PC-3 (cell line): ENCODE results near the gene PTGR1. TPM values are rescaled to one million over a fixed set of nuclear protein-coding genes. Genes with fewer than 3 reads are reported as not detected.
A peak's percentile ranks its signal among the peaks of the same experiment; 100 is the strongest.

Experiments
- ATAC-seq: fragments of 200-7000 bp; cut with Tn5 transposase; 2 replicates; pipeline ENCODE4 v1.9.1; 2020; ENCODE audit warnings: mild to moderate bottlenecking, moderate library complexity
- BruUV-seq: library from RNA; stranded (reverse); fragments of 400-500 nt; replicated peaks from 2 replicates; lab custom pipeline; 2021; lab: Mats Ljungman, UMichigan
- CTCF ChIA-PET: fragments of 300-600 bp; sonication (Branson Sonifier 250); formaldehyde crosslinking; loops from one replicate; lab custom pipeline; 2022; ENCODE audit warnings: antibody characterized with exemption; lab: Charles Lee
- POLR2A ChIA-PET: fragments of 300-600 bp; sonication (Branson Sonifier 250); formaldehyde crosslinking; loops from one replicate; lab custom pipeline; 2022; ENCODE audit warnings: antibody characterized with exemption; ENCODE audit not compliant: unreplicated experiment; lab: Charles Lee
- DNase-seq: peaks from one replicate; pipeline ENCODE4 v3.0.0-alpha.2; 2015
- H2AFZ ChIP-seq: fragments of 300-600 bp; sonication (generic); 2 replicates; pipeline ENCODE4 v1.6.0; 2016; ENCODE audit warnings: antibody characterized with exemption, low read length
- H3F3A ChIP-seq: fragments of 300-600 bp; sonication (generic); one replicate; pipeline ENCODE4 v1.6.0; 2017; ENCODE audit warnings: antibody characterized with exemption, low read length, control low read depth, mild to moderate bottlenecking; ENCODE audit not compliant: unreplicated experiment
- H3K27ac ChIP-seq: fragments of 300-600 bp; sonication (generic); 2 replicates; pipeline ENCODE4 v1.5.1; 2016; ENCODE audit warnings: mild to moderate bottlenecking, low read length
- H3K27me3 ChIP-seq: fragments of 300-600 bp; sonication (generic); 2 replicates; pipeline ENCODE4 v1.6.1; 2016; ENCODE audit warnings: low read length, mixed read lengths
- H3K36me3 ChIP-seq: fragments of 300-600 bp; sonication (generic); 2 replicates; pipeline ENCODE4 v1.6.1; 2016; ENCODE audit warnings: low read depth, mixed run types, low read length, mixed read lengths
- H3K4me1 ChIP-seq: fragments of 300-600 bp; sonication (generic); 2 replicates; pipeline ENCODE4 v1.5.1; 2016; ENCODE audit warnings: low read length; ENCODE audit not compliant: insufficient read depth
- H3K4me2 ChIP-seq: fragments of 300-600 bp; sonication (generic); 2 replicates; pipeline ENCODE4 v1.6.0; 2016; ENCODE audit warnings: low read length
- H3K4me3 ChIP-seq: fragments of 300-600 bp; sonication (generic); 2 replicates; pipeline ENCODE4 v1.5.1; 2016; ENCODE audit warnings: mild to moderate bottlenecking, low read length, mixed read lengths
- H3K79me2 ChIP-seq: fragments of 300-600 bp; sonication (generic); 2 replicates; pipeline ENCODE4 v1.6.1; 2017; ENCODE audit warnings: low read length, mixed read lengths
- H3K9ac ChIP-seq: fragments of 300-600 bp; sonication (generic); 2 replicates; pipeline ENCODE4 v1.6.0; 2016; ENCODE audit warnings: mild to moderate bottlenecking, low read length
- H3K9me2 ChIP-seq: fragments of 300-600 bp; sonication (generic); replicated peaks from 2 replicates; pipeline ENCODE4 v1.6.1; 2016; ENCODE audit warnings: mixed run types, low read length, mixed read lengths
- H3K9me3 ChIP-seq: fragments of 300-600 bp; sonication (generic); 2 replicates; pipeline ENCODE4 v1.6.1; 2016; ENCODE audit warnings: low read length, mixed read lengths
- H4K20me1 ChIP-seq: fragments of 300-600 bp; sonication (generic); 2 replicates; pipeline ENCODE4 v1.6.1; 2016; ENCODE audit warnings: low read length, mixed read lengths
- CTCF ChIP-seq: fragments of 300-600 bp; sonication (generic); conservative IDR thresholded peaks from 2 replicates; pipeline ENCODE4 v1.5.1; 2017; ENCODE audit warnings: antibody characterized with exemption, low read depth, mild to moderate bottlenecking, low read length
- EZH2 ChIP-seq: fragments of 300-600 bp; sonication (generic); IDR thresholded peaks from one replicate; pipeline ENCODE4 v1.6.1; 2017; ENCODE audit warnings: antibody characterized with exemption, mild to moderate bottlenecking, low read length; ENCODE audit not compliant: unreplicated experiment
- EZH2phosphoT487 ChIP-seq: fragments of 300-600 bp; sonication (generic); IDR thresholded peaks from 2 replicates; pipeline ENCODE4 v1.6.1; 2018; ENCODE audit warnings: mild to moderate bottlenecking, antibody characterized with exemption, low read length, borderline replicate concordance
- intact Hi-C: fragments of 100-400 bp; cut with micrococcal nuclease; formaldehyde crosslinking; loops from 2 replicates; pipeline ENCODE4 v1.9.0; 2023
- total RNA-seq: library from RNA; depleted of rRNA; stranded (reverse); fragments of >200 nt; gene quantifications from 2 replicates; pipeline ENCODE4 v1.2.3, GENCODE V29; 2014

Gene PTGR1
- total RNA-seq, 1 experiment from 2014 or later = 43.1 TPM

GRCh38 chr9:111603041-111603440, 3.6 kb upstream of the PTGR1 start:
- H3K36me3 ChIP-seq = no peaks in the 10 kb centered on the region
- H2AFZ ChIP-seq = no peak overlapping the region
- H3K4me2 ChIP-seq = no peak overlapping the region
- H3F3A ChIP-seq = no peaks in the 10 kb centered on the region
- no peaks in the 10 kb centered on the region for H3K27me3 ChIP-seq
- POLR2A ChIA-PET = no interaction called here
- no peak overlapping the region for H3K27ac ChIP-seq
- TF ChIP-seq EZH2phosphoT487 (no peak), CTCF (no peak), EZH2 (no peak)
- H3K4me3 ChIP-seq = no peak overlapping the region
- ATAC-seq (no peak), DNase-seq (no peak)
- no peaks in the 10 kb centered on the region for H3K9me2 ChIP-seq
- no TSS peak for BruUV-seq
- H3K4me1 ChIP-seq = peaks cover 11% of the 10 kb centered on the region
- no peak overlapping the region for H3K9ac ChIP-seq
- no peaks in the 10 kb centered on the region for H3K9me3 ChIP-seq
- intact Hi-C loops = no loop called here
- peaks cover 15% of the 10 kb centered on the region for H3K79me2 ChIP-seq
- no peaks in the 10 kb centered on the region for H4K20me1 ChIP-seq
- CTCF ChIA-PET = no interaction called here

- Histone ChIP-seq H3K36me3 (peaks cover 6% of the 10 kb centered on the region; the same call in 1 of the 2 replicates), H3K79me2 (peaks cover 24% of the 10 kb centered on the region), H3K4me2 (peak overlapping the region; percentile 48), H4K20me1 (no peaks in the 10 kb centered on the region), H3K9me3 (no peaks in the 10 kb centered on the region), H3K27me3 (no peaks in the 10 kb centered on the region), H3K4me3 (no peak overlapping the region), H3K9ac (no peak overlapping the region), H3F3A (no peaks in the 10 kb centered on the region), H2AFZ (peak overlapping the region; percentile 64), H3K4me1 (peaks cover 16% of the 10 kb centered on the region), H3K27ac (peak overlapping the region; percentile 36), H3K9me2 (no peaks in the 10 kb centered on the region)
- ATAC-seq (0 out of 2 replicates have a peak, but pooled peaks have one; percentile 12), DNase-seq (peak; percentile 64)
- TF ChIP-seq EZH2 (no peak), CTCF (no peak), EZH2phosphoT487 (no peak)
- CTCF ChIA-PET = no interaction called here
- POLR2A ChIA-PET = no interaction called here
- BruUV-seq = no TSS peak
- intact Hi-C loops = no loop called here
Observed at GRCh38 chr9:111601237-111602018, 2.0 kb upstream of the PTGR1 start.

GRCh38 chr9:111599955-111600343, 502 bp upstream of the PTGR1 start:
- DNase-seq (no peak), ATAC-seq (no peak)
- H3K9me3 ChIP-seq = no peaks in the 10 kb centered on the region
- ChIA-PET POLR2A (no interaction called here), CTCF (no interaction called here)
- H3F3A ChIP-seq = no peaks in the 10 kb centered on the region
- no TSS peak for BruUV-seq
- intact Hi-C loops = loop anchor here (1.0 kb wide), 1 partner anchor 91 kb away; no protein-coding TSS in a partner anchor
- peaks cover 12% of the 10 kb centered on the region for H3K36me3 ChIP-seq
- peaks cover 16% of the 10 kb centered on the region for H3K4me1 ChIP-seq
- peak overlapping the region; percentile 76; the same call in 1 of the 2 replicates for H3K9ac ChIP-seq
- H3K27ac ChIP-seq = no peak overlapping the region
- H3K4me3 ChIP-seq = peak overlapping the region; percentile 80
- no peaks in the 10 kb centered on the region for H4K20me1 ChIP-seq
- H3K9me2 ChIP-seq = no peaks in the 10 kb centered on the region
- no peaks in the 10 kb centered on the region for H3K27me3 ChIP-seq
- H3K79me2 ChIP-seq = peaks cover 24% of the 10 kb centered on the region
- H3K4me2 ChIP-seq = peak overlapping the region; percentile 92
- TF ChIP-seq EZH2phosphoT487 = no peak
- TF ChIP-seq CTCF = no peak
- no peak for TF ChIP-seq EZH2
- H2AFZ ChIP-seq = peak overlapping the region; percentile 98
